Right atrium auricular region (tissue), 2 donors: ENCODE results near the gene GIPC1. TPM values are rescaled to one million over a fixed set of nuclear protein-coding genes. Genes with fewer than 3 reads are reported as not detected.
"Not testable (repeated sequence)": the region's sequence is repeated elsewhere in the genome, so short reads cannot be mapped to it uniquely, and the experiment has no call there.

Experiments
- DNase-seq: peaks from one replicate; pipeline ENCODE4 v3.0.0-alpha.2; 2019; ENCODE audit warnings: low spot score
- H3K27ac ChIP-seq, 2 donors: fragments of 200-600 bp; sonication (generic); 1 replicate in 1 of 2; 2 replicates in 1 of 2; pipeline ENCODE4 v1.5.1; 2016 to 2019
- H3K27me3 ChIP-seq, 2 donors: fragments of 200-600 bp; sonication (generic); one replicate each; pipeline versions ENCODE4 v1.5.1 to v1.6.0; 2017 to 2019
- H3K36me3 ChIP-seq: fragments of 200-600 bp; sonication (generic); one replicate; pipeline ENCODE4 v1.5.1; 2016
- H3K4me1 ChIP-seq, 2 donors: fragments of 200-600 bp; sonication (generic); one replicate each; pipeline versions ENCODE4 v1.5.1 to v1.6.0; 2017 to 2019
- H3K4me3 ChIP-seq, 2 donors: fragments of 200-600 bp; sonication (generic); 1 replicate in 1 of 2; 2 replicates in 1 of 2; pipeline ENCODE4 v1.5.1; 2017 to 2019; ENCODE audit warnings: mild to moderate bottlenecking in 1 of 2, moderate library complexity in 1 of 2
- H3K9me3 ChIP-seq, 2 donors: fragments of 200-600 bp; sonication (generic); one replicate each; pipeline ENCODE4 v1.5.1; 2019
- total RNA-seq, 2 donors: library from RNA; depleted of rRNA; stranded (reverse); fragments of >200 nt; gene quantifications; one replicate each; pipeline ENCODE4 v1.1.0, GENCODE V29; 2016
- TF ChIP-seq, protein P1 (sequence below), 2 donors: fragments of 200-600 bp; sonication (generic); IDR thresholded peaks; one replicate each; pipeline ENCODE4 v1.5.1; 2019; ENCODE audit warnings: antibody characterized with exemption in 2 of 2

Gene GIPC1
- total RNA-seq, 2 donors from 2014 or later = 49.6 to 58.2 TPM

DNA sequence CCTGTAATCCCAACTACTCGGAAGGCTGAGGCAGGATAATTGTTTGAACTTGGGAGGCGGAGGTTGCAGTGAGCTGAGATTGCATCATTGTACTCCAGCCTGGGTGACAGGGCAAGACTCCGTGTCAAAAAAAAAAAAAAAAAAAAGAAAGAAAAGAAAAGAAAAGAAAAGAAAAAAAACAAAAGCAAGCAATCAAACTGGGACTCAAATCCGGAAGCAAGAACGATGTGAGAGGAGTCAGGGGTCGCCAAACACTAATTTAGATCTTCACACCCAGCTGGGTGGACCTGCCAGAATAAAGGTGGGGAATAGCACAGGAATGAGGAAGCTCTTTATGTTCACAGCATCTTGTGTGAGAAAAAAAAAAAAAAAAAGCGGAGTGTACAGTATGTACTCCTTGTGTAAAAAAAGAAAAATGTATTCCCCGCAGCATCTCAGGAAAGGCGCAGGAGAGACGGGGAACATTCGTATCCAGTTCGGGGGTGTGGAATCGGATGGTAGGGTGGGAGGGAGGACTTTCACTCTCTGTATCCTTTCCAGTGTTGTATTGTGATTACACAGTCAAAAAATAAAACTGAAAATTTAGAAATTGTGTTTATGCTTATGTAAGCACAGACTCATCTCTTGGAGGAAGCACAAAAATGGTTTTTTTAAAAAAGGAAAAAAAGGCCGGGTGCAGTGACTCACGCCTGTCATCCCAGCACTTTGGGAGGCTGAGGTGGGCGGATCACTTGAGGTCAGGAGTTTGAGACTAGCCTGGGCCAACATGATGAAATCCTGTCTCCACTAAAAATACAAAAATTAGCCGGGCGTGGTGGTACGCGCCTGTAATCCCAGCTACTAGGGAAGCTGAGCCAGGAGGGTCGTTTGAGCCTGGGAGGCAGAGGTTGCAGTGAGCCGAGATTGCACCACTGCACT lies 14.6 kb upstream of the GIPC1 start:
- Histone ChIP-seq H3K27me3 (no peaks in the 10 kb centered on the region), H3K4me3 (no peak overlapping the region), H3K36me3 (peaks cover 20% of the 10 kb centered on the region), H3K9me3 (no peaks in the 10 kb centered on the region), H3K4me1 (peaks cover 0 to 30% of the 10 kb centered on the region in 2 donors), H3K27ac (peak overlapping the region; percentile 52 to 53)
- peak; percentile 85 for DNase-seq
- TF ChIP-seq, protein P1, sequence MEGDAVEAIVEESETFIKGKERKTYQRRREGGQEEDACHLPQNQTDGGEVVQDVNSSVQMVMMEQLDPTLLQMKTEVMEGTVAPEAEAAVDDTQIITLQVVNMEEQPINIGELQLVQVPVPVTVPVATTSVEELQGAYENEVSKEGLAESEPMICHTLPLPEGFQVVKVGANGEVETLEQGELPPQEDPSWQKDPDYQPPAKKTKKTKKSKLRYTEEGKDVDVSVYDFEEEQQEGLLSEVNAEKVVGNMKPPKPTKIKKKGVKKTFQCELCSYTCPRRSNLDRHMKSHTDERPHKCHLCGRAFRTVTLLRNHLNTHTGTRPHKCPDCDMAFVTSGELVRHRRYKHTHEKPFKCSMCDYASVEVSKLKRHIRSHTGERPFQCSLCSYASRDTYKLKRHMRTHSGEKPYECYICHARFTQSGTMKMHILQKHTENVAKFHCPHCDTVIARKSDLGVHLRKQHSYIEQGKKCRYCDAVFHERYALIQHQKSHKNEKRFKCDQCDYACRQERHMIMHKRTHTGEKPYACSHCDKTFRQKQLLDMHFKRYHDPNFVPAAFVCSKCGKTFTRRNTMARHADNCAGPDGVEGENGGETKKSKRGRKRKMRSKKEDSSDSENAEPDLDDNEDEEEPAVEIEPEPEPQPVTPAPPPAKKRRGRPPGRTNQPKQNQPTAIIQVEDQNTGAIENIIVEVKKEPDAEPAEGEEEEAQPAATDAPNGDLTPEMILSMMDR (IDR thresholded peaks at IDR 0.05) = no peak

DNA sequence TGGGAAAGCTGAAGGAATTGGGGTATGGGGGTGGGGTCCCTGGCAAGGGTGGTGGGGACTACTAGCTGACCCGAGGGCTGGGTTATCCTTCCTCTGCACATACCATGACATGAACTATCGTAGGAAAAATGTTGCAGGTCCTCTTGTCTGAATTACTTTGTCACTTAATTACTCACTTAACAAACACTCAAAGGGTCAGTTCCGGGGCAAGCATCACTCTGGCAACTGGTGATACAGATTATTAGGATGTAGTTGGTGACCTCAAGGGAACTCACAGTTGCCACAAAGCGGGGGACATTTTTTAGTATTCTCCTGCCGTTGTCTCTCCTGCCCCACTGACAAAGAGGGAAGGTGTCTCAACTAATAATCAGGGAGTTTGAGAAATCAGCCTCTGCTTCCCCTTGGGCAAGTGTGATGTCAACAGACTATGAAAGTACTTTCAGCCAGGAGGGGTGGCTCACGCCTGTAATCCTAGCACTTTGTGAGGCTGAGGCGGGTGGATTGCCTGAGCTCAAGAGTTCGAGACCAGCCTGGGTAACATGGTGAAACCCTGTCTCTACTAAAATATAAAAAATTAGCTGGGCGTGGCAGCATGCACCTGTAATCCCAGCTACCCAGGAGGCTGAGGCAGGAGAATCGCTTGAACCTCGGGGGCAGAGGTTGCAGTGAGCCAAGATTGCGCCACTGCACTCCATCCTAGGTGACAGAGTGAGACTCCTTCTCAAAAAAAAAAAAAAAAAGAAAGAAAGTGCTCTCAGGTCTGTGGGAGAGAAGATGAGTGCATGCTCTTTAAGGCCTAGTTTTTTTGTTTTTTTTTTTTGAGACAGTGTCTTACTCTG lies 12.0 kb upstream of the GIPC1 start:
- Histone ChIP-seq H3K9me3 (no peaks in the 10 kb centered on the region), H3K4me3 (no peak overlapping the region), H3K4me1 (peaks cover 0 to 16% of the 10 kb centered on the region in 2 donors), H3K36me3 (no peaks in the 10 kb centered on the region), H3K27ac (no peak overlapping the region), H3K27me3 (no peaks in the 10 kb centered on the region)
- DNase-seq = no peak
- TF ChIP-seq, protein P1 (IDR thresholded peaks at IDR 0.05) = no peak

DNA sequence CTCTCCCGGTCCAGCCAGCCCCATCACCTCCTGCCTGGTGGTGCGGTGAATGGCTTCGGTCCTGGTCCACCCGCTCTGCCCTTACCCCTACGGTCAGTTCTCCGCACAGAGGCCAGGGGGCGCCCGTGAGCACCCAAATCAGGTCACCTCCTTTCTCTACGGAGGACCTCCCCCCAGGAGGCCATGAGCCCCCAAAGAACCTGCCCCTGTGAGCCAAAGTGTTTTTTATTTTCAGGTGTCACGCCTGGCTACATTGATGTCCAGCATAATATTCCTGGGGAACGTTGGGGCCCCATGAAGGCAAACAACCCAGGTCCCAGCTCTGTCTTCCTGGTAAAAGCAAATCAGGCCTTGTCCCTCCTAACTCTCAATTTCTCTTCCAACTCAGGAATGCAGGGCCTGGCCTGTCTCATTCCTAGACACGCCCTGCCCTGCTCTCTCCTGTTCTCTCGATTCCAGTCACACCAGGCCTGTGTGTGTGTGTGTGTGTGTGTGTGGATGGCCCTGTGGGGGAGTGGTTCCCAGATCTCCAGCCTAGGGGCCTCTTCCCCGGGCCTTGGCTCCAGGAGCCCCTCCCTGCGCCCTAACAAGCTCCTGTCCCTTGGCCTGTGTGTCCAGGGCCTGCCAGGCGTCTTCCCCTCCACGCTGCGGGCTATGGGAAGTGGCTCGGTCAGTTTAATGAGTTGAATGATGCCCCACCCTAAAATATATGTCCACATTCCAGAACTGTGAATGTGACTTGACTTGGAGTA lies 9.7 kb upstream of the GIPC1 start:
- peaks cover 0 to 16% of the 10 kb centered on the region in 2 donors for H3K4me1 ChIP-seq
- no peak for DNase-seq
- no peaks in the 10 kb centered on the region for H3K9me3 ChIP-seq
- TF ChIP-seq, protein P1 (IDR thresholded peaks at IDR 0.05) = peak; percentile 20 to 56
- H3K27ac ChIP-seq = no peak overlapping the region
- H3K27me3 ChIP-seq = no peaks in the 10 kb centered on the region
- no peaks in the 10 kb centered on the region for H3K36me3 ChIP-seq
- no peak overlapping the region for H3K4me3 ChIP-seq

DNA sequence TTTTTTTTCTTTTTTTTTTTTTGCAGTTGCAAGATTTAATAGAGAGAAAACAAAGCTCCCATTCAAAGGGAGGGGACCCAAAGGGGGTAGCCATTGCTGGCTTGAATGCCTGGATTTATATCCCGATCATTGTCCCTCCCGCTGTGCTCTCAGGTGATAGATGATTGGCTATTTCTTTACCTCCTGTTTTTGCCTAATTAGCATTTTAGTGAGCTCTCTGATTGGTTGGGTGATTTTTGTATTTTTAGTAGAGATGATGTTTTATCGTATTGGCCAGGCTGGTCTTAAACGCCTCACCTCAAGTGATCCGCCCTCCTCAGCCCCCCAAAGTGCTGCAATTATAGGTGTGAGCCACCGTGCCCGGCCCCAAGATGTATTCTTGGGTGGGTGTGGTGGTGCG lies 8.6 kb upstream of the GIPC1 start:
- H3K4me1 ChIP-seq, H3K27me3 ChIP-seq, H3K9me3 ChIP-seq, H3K4me3 ChIP-seq, H3K36me3 ChIP-seq, H3K27ac ChIP-seq, DNase-seq: not testable (repeated sequence)

DNA sequence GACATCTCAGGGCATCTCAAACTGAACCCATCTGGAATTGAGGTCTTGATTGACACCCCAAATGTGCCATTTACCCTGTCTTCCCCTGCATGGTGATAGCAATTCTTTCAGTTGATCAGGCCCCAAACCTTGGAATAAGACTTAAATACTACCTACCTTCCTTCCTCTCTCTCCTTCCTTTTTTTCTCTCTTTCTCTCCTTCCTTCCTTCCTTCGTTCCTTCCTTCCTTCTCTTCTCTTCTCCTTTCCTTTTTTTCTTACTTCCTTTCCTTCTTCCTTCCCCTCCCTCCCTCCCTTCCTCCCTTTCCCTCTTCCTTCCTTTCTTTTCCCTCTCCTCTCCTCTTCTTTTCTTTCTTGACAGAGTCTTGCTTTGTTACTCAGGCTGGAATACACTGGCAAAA lies 7.4 kb upstream of the GIPC1 start:
- DNase-seq = no peak
- H3K9me3 ChIP-seq = no peaks in the 10 kb centered on the region
- H3K27ac ChIP-seq = no peak overlapping the region
- no peaks in the 10 kb centered on the region for H3K4me1 ChIP-seq
- no peak overlapping the region for H3K4me3 ChIP-seq
- TF ChIP-seq, protein P1 (IDR thresholded peaks at IDR 0.05) = no peak
- no peaks in the 10 kb centered on the region for H3K27me3 ChIP-seq
- H3K36me3 ChIP-seq = no peaks in the 10 kb centered on the region
